ENCODE results near the gene HCK. TPM values are rescaled to one million over a fixed set of nuclear protein-coding genes. Genes with fewer than 3 reads are reported as not detected.

The HCK gene
- total RNA-seq, 1 donor from 2014 or later = not detected

DNA sequence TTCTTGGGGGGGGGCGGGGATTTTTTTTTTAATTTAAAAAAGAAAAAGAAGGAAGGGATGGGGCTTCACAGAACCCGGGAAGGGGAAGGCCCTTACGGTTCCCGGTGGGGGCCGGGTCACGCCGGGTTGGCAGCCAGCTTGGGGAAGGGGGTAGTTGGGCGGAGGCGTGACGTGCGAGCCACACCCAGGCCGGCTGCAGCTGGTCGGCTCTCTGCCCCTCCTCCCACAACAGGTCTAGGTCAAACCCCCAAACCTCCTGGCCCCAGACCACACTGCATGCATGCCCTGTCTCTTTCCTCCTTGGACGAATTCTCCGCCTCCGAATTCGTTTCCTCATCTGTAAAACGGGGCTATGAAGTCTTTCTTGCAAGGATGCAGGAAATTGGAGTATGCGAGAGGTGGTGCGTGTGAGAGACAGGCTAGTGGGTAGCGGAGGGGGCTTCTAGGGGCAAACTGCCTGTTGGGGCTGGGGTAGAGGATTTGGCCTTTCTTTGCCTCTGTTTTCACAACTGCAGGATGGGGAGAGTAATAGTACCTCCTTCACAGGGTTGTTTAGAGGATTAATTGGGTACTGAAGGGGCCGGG lies 828 bp downstream of the HCK start:
- H3K4me1 Mint-ChIP-seq (ENCODE audit: unreplicated experiment) = peaks cover 10% of the 10 kb centered on the region
- TF ChIP-seq, protein P1, sequence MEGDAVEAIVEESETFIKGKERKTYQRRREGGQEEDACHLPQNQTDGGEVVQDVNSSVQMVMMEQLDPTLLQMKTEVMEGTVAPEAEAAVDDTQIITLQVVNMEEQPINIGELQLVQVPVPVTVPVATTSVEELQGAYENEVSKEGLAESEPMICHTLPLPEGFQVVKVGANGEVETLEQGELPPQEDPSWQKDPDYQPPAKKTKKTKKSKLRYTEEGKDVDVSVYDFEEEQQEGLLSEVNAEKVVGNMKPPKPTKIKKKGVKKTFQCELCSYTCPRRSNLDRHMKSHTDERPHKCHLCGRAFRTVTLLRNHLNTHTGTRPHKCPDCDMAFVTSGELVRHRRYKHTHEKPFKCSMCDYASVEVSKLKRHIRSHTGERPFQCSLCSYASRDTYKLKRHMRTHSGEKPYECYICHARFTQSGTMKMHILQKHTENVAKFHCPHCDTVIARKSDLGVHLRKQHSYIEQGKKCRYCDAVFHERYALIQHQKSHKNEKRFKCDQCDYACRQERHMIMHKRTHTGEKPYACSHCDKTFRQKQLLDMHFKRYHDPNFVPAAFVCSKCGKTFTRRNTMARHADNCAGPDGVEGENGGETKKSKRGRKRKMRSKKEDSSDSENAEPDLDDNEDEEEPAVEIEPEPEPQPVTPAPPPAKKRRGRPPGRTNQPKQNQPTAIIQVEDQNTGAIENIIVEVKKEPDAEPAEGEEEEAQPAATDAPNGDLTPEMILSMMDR (IDR thresholded peaks at IDR 0.05) = no peak
- H3K9me3 Mint-ChIP-seq (ENCODE audit: unreplicated experiment) = no peaks in the 10 kb centered on the region
- H3K36me3 Mint-ChIP-seq (ENCODE audit: unreplicated experiment) = peaks cover 5% of the 10 kb centered on the region
- H3K4me3 Mint-ChIP-seq (ENCODE audit: unreplicated experiment) = no peak overlapping the region
- peaks cover 80% of the 10 kb centered on the region for H3K27me3 Mint-ChIP-seq (ENCODE audit: unreplicated experiment)
- DNase-seq (ENCODE audit: extremely low spot score, unreplicated experiment) = no peak
- H3K27ac Mint-ChIP-seq (ENCODE audit: unreplicated experiment) = no peak overlapping the region

DNA sequence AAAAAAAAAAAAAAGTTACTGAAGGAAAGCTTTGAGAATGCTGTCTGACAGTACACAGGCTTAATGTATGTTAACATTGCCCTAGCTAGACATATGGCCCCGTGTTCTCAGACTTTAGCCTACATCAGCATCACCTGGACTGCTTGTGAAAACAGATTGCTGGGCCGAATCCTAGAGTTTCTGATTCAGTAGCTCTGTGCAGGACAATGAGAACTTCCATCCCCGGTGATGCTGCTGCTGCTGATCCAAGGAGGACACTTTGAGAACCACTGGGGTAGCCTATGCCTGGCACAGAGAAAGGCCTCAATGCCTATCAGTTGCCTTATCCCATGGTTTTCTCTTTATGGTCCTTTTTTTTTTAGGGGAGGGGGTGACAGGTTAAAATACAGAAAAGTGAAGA lies 1.6 kb downstream of the HCK start:
- peaks cover 10% of the 10 kb centered on the region for H3K4me1 Mint-ChIP-seq (ENCODE audit: unreplicated experiment)
- no peak overlapping the region for H3K4me3 Mint-ChIP-seq (ENCODE audit: unreplicated experiment)
- peaks cover 81% of the 10 kb centered on the region for H3K27me3 Mint-ChIP-seq (ENCODE audit: unreplicated experiment)
- no peak for DNase-seq (ENCODE audit: extremely low spot score, unreplicated experiment)
- TF ChIP-seq, protein P1 (IDR thresholded peaks at IDR 0.05) = no peak
- H3K36me3 Mint-ChIP-seq (ENCODE audit: unreplicated experiment) = peaks cover 5% of the 10 kb centered on the region
- no peaks in the 10 kb centered on the region for H3K9me3 Mint-ChIP-seq (ENCODE audit: unreplicated experiment)
- no peak overlapping the region for H3K27ac Mint-ChIP-seq (ENCODE audit: unreplicated experiment)

DNA sequence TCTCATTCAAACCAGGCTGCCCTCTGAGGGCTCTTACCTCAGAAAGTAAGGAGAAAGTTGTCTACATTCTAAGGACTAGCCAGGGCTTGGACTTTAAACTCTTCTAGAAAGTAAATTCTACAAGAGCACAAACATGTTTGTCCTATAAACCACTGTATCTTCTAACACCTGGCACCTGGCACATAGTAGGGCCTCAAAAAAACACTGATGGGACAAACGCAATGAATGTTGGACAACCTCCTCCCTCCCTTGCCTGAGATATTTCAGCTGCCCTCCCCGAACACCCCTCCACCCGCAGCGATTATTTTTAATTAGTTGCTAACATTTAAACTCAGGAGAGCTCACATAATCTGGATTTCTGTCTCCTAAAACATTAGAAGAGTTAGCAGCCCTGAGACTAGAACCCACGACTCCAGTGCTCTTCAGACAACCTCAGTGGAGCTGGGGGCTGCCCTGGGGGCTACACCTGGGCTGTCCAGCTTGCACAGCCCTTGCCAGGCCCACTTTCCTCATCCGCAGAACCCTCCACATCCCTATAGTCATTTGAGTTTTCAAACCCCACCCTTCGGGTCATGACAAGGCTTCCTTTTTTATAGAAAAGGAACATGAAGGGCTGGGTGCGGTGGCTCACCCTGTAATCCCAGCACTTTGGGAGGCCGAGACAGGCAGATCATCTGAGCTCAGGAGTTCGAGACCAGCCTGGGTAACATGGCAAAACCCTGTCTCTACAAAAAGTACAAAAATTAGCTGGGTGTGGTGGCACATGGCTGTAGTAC lies 4.9 kb downstream of the HCK start:
- peaks cover 2% of the 10 kb centered on the region for H3K36me3 Mint-ChIP-seq (ENCODE audit: unreplicated experiment)
- peaks cover 77% of the 10 kb centered on the region for H3K27me3 Mint-ChIP-seq (ENCODE audit: unreplicated experiment)
- no peak overlapping the region for H3K4me3 Mint-ChIP-seq (ENCODE audit: unreplicated experiment)

DNA sequence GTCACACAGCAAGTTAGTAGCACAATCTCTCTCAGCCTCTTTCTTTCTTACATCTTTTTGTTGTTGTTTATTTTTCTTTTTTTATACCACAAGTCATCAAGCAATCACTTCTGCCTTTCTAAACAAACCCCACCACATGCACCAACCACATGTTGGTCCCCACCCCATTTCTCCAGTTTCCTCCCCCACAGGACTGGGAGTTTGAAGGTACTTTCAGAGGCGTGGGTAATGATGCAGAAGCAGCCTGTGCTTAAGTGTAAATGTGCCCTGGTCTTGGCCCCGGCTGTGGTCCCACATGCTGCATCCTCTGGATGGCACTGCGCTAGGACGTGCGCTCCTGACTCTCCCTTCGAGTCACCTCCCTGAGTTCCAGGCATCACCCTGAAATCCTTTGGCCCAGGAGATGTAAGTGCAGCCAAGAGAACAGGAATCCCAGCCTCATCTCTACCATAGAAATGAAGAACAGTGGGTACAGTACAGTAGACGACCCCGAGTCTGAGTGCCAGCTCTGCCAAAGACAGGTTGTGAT lies 5.7 kb downstream of the HCK start:
- Mint-ChIP-seq H3K27me3 (ENCODE audit: unreplicated experiment) (peaks cover 80% of the 10 kb centered on the region), H3K4me1 (ENCODE audit: unreplicated experiment) (no peaks in the 10 kb centered on the region), H3K9me3 (ENCODE audit: unreplicated experiment) (no peaks in the 10 kb centered on the region), H3K36me3 (ENCODE audit: unreplicated experiment) (no peaks in the 10 kb centered on the region), H3K27ac (ENCODE audit: unreplicated experiment) (no peak overlapping the region), H3K4me3 (ENCODE audit: unreplicated experiment) (no peak overlapping the region)
- TF ChIP-seq, protein P1 (IDR thresholded peaks at IDR 0.05) = no peak
- no peak for DNase-seq (ENCODE audit: extremely low spot score, unreplicated experiment)

More for the DNA sequence above, 4.9 kb downstream of the HCK start:
- H3K27ac Mint-ChIP-seq (ENCODE audit: unreplicated experiment) = no peak overlapping the region
- peaks cover 3% of the 10 kb centered on the region for H3K4me1 Mint-ChIP-seq (ENCODE audit: unreplicated experiment)
- TF ChIP-seq, protein P1 (IDR thresholded peaks at IDR 0.05) = no peak
- H3K9me3 Mint-ChIP-seq (ENCODE audit: unreplicated experiment) = no peaks in the 10 kb centered on the region
- DNase-seq (ENCODE audit: extremely low spot score, unreplicated experiment) = no peak

DNA sequence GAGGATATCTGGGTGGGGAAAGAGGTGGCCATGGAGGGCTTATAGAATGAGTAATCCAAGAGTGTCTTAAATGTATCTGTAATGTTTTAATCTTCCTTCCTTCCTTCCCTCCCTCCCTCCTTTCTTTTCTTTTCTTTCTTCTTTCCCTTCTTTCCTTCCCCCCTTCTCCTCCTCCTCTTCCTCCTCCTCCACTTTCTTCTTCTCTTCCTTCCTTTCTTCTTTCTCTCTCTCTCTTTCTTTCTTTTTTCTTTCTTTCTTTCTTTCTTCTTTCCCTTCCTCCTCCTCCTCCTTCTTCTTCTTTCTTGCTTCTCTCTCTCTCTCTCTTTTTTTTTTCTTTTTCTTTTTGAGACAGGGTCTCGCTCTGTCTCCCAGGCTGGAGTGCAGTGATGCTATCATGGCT lies 7.1 kb downstream of the HCK start:
- H3K4me3 Mint-ChIP-seq (ENCODE audit: unreplicated experiment) = no peak overlapping the region
- no peaks in the 10 kb centered on the region for H3K9me3 Mint-ChIP-seq (ENCODE audit: unreplicated experiment)
- H3K36me3 Mint-ChIP-seq (ENCODE audit: unreplicated experiment) = no peaks in the 10 kb centered on the region
- no peaks in the 10 kb centered on the region for H3K4me1 Mint-ChIP-seq (ENCODE audit: unreplicated experiment)
- no peak overlapping the region for H3K27ac Mint-ChIP-seq (ENCODE audit: unreplicated experiment)
- peaks cover 69% of the 10 kb centered on the region for H3K27me3 Mint-ChIP-seq (ENCODE audit: unreplicated experiment)
- TF ChIP-seq, protein P1 (IDR thresholded peaks at IDR 0.05) = no peak
- DNase-seq (ENCODE audit: extremely low spot score, unreplicated experiment) = no peak
